ENCODE results near the gene THEM5. TPM values are rescaled to one million over a fixed set of nuclear protein-coding genes. Genes with fewer than 3 reads are reported as not detected.

Gene THEM5
- total RNA-seq, 1 donor from 2014 or later, result not detected

DNA sequence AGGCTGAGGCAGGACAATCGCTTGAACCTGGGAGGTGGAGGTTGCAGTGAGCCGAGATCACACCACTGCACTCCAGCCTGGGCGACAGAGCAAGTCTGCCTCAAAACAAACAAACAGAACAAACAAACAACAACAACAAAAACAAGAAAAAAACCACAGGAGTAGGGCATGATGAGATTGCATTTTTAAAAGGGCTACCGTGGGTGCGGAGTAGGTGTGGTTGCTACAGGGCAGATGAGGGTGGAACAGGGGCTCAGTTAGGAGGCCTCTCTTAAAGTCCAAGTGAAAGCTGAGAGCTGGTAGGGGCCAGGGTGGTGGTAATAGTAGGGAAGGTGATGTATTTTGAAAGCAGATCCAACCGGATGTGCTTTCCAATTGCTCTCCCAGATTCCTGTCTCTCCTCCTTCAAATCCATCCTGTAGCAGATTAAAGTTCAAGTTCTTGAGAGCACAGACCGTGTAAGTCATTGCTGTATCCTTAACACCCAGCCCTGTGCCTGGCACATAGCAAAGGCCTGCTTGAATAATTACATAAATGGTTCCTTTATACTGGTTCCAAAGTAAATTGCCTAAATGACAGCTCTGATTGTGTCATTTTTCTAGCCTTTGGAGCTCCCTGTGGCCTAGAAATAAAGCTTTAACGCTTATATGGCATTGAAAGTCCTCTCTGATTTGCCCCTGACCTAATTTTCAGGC is 44.1 kb downstream of the THEM5 start:
- DNase-seq (ENCODE audit: low spot score in 2 of 2, unreplicated experiment in 2 of 2), result no peak
- Mint-ChIP-seq H3K27ac (no peak overlapping the region), H3K27me3 (ENCODE audit: low read depth) (peaks cover 39% of the 10 kb centered on the region)

DNA sequence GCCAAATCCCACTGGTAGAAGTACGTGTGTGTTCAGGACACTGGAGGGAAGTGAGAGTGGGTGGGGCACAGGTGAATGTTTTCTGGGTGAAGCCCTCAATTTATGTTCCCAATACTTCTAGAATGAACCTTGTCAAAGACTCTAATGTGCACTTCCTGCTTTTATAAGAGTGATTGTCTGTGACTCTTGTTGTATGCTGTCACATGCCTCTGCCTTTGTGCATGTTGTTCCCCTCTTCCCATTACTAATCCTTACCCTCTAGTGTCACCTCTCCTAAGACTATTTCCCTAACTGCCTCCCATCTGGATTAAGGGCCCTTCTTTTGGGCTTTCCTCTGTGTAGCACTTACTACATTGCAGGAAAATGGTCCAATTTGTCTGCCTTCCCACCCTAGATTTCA is 45.7 kb downstream of the THEM5 start:
- peaks cover 2% of the 10 kb centered on the region for H3K4me1 Mint-ChIP-seq
- no peaks in the 10 kb centered on the region for H3K36me3 Mint-ChIP-seq
- no peak overlapping the region for H3K27ac Mint-ChIP-seq
- TF ChIP-seq, protein P1, sequence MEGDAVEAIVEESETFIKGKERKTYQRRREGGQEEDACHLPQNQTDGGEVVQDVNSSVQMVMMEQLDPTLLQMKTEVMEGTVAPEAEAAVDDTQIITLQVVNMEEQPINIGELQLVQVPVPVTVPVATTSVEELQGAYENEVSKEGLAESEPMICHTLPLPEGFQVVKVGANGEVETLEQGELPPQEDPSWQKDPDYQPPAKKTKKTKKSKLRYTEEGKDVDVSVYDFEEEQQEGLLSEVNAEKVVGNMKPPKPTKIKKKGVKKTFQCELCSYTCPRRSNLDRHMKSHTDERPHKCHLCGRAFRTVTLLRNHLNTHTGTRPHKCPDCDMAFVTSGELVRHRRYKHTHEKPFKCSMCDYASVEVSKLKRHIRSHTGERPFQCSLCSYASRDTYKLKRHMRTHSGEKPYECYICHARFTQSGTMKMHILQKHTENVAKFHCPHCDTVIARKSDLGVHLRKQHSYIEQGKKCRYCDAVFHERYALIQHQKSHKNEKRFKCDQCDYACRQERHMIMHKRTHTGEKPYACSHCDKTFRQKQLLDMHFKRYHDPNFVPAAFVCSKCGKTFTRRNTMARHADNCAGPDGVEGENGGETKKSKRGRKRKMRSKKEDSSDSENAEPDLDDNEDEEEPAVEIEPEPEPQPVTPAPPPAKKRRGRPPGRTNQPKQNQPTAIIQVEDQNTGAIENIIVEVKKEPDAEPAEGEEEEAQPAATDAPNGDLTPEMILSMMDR (IDR thresholded peaks at IDR 0.05; ENCODE audit: unreplicated experiment), result no peak
- H3K9me3 Mint-ChIP-seq, result no peaks in the 10 kb centered on the region
- H3K4me3 Mint-ChIP-seq, result no peak overlapping the region
- H3K27me3 Mint-ChIP-seq (ENCODE audit: low read depth), result peaks cover 44% of the 10 kb centered on the region
- no peak for DNase-seq (ENCODE audit: low spot score in 2 of 2, unreplicated experiment in 2 of 2)

More for the DNA sequence above, 44.1 kb downstream of the THEM5 start:
- TF ChIP-seq, protein P1 (IDR thresholded peaks at IDR 0.05; ENCODE audit: unreplicated experiment), result no peak
- Mint-ChIP-seq H3K4me3 (no peak overlapping the region), H3K4me1 (peaks cover 2% of the 10 kb centered on the region), H3K9me3 (no peaks in the 10 kb centered on the region), H3K36me3 (no peaks in the 10 kb centered on the region)

DNA sequence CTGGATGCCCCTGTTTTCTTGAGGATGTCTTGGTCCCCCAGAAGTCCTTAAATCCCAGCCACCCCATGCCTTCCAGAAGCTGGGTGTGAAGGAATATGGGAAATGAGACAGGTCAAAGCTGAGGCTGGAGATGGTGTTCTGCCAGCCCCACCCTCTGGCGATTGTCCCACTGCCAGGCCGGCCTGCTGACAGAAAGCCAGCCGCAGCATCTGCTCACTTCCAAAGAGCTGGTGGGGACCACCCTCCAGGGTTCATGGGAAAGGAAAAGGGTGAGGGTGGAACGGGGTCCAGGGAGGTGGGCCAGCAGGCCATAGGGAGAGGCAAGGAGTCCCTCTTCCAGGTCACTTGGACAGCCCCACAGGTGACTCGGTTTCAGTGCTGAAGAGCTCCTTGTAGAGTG is 46.4 kb downstream of the THEM5 start:
- DNase-seq (ENCODE audit: low spot score in 2 of 2, unreplicated experiment in 2 of 2), result no peak
- H3K27me3 Mint-ChIP-seq (ENCODE audit: low read depth), result peaks cover 42% of the 10 kb centered on the region
- no peaks in the 10 kb centered on the region for H3K36me3 Mint-ChIP-seq
- peaks cover 2% of the 10 kb centered on the region for H3K4me1 Mint-ChIP-seq
- H3K9me3 Mint-ChIP-seq, result no peaks in the 10 kb centered on the region
- H3K4me3 Mint-ChIP-seq, result no peak overlapping the region
- TF ChIP-seq, protein P1 (IDR thresholded peaks at IDR 0.05; ENCODE audit: unreplicated experiment), result no peak
- H3K27ac Mint-ChIP-seq, result no peak overlapping the region

DNA sequence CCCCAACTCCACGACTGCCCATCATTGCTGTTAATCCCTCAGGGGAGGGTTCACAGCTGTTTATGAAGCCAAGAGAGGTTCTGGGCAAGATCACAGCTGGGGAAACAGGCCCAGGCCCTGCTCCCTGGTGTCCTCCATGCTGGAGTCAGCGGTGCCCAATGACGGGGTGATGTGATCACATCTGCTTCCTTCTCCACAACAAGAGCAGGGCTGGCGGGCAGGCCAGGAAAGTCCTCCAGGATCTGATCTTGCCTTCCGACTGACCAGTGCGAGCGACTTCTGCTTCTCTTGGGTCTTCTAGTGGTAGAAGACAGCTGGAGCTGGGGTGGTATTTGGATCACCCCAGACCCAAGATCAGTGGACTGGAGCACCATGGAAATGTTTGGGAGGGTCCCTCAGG is 47.3 kb downstream of the THEM5 start:
- no peaks in the 10 kb centered on the region for H3K36me3 Mint-ChIP-seq
- H3K4me1 Mint-ChIP-seq, result peaks cover 2% of the 10 kb centered on the region
- no peak overlapping the region for H3K27ac Mint-ChIP-seq
- H3K9me3 Mint-ChIP-seq, result no peaks in the 10 kb centered on the region
- H3K4me3 Mint-ChIP-seq, result no peak overlapping the region
- H3K27me3 Mint-ChIP-seq (ENCODE audit: low read depth), result peaks cover 42% of the 10 kb centered on the region
- no peak for DNase-seq (ENCODE audit: low spot score in 2 of 2, unreplicated experiment in 2 of 2)
- TF ChIP-seq, protein P1 (IDR thresholded peaks at IDR 0.05; ENCODE audit: unreplicated experiment), result no peak

DNA sequence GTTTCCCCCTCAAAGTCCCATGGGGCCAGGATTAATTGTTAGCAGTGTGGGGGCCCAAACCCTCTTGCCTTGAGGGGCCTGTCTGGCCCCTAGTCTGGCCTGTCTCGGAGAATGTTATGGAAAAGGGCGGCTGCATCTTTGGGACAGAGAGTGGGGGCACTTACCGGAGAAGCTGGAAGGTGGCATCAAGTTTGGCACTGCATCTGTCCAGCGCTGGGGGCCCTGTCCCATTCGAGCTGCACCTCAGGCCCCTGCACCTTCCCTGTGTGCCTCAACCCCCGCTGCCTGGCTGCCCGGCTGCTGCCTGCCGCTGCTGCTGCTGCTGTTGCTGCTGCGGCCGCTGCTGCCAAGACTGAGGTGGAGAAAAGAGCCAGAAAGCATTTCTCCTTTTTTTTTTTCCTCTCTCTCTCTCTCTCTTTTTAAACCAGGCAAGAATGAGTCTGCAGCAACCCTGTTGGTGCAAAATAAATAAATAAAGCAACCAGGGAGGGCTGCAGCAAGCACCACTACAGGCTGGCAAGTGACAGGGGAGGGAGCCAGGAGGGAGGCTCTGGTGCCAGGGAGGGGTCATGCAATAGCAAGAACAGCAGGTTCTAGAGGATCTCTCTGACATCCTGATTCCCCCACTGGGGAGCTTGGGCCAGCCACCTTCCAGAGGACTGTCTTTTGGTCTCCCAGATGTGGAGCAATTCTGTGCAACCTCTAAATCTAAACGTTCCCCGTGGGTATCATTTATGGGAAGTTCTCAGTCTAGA is 48.3 kb downstream of the THEM5 start, which contains the start of gene LINGO4:
Gene LINGO4, minus strand, starts transcription at position 354 of the 755 bp plus-strand sequence. CDS start 2,715 bp downstream, outside the sequence.
- DNase-seq (ENCODE audit: low spot score in 2 of 2, unreplicated experiment in 2 of 2), result no peak
- Mint-ChIP-seq H3K36me3 (no peaks in the 10 kb centered on the region), H3K27ac (no peak within 1 kb of the TSS), H3K27me3 (ENCODE audit: low read depth) (peaks cover 46% of the 10 kb centered on the region), H3K4me1 (peaks cover 2% of the 10 kb centered on the region), H3K4me3 (no peak within 1 kb of the TSS), H3K9me3 (no peaks in the 10 kb centered on the region)
- TF ChIP-seq, protein P1 (IDR thresholded peaks at IDR 0.05; ENCODE audit: unreplicated experiment), result no peak
